ENCODE data around the gene CHI3L1.

GRCh38 chr1:203225071-203225470 is 38.6 kb upstream of the CHI3L1 start:
- no peak for TF ChIP-seq CTCF (IDR thresholded peaks at IDR 0.05)
- TF ChIP-seq POLR2A (IDR thresholded peaks at IDR 0.05), result no peak

Data from transverse colon (tissue), 3 donors.